ENCODE data around the gene COL6A1.
"Not testable (repeated sequence)": the region's sequence is repeated elsewhere in the genome, so short reads cannot be mapped to it uniquely, and the experiment has no call there.

Gene COL6A1

GRCh38 chr21:46003575-46004007 lies 22.0 kb downstream of the COL6A1 start:
- Histone ChIP-seq H3K27me3 (ENCODE audit: insufficient read depth, insufficient read length) (no peaks in the 10 kb centered on the region), H3K4me1 (ENCODE audit: insufficient read depth, insufficient read length) (peaks cover 3% of the 10 kb centered on the region), H3K36me3 (ENCODE audit: insufficient read depth, insufficient read length, low read length) (peaks cover 58% of the 10 kb centered on the region), H3K9ac (ENCODE audit: insufficient read length, low read depth) (no peak overlapping the region), H3K9me3 (ENCODE audit: insufficient read depth, low read length) (no peaks in the 10 kb centered on the region), H3K4me3 (ENCODE audit: insufficient read length, low read depth) (no peak overlapping the region)
- TF ChIP-seq SUZ12 (IDR thresholded peaks at IDR 0.05; ENCODE audit: extremely low read depth, insufficient read depth, insufficient read length) (no peak), ZNF274 (IDR thresholded peaks at IDR 0.05; ENCODE audit: low read depth, low read length) (no peak), YY1 (IDR thresholded peaks at IDR 0.05; ENCODE audit: insufficient read depth, insufficient read length) (no peak)
- no peak for DNase-seq (ENCODE audit: low read depth, low spot score)

GRCh38 chr21:46004168-46004861 lies 22.7 kb downstream of the COL6A1 start:
- Histone ChIP-seq H3K27me3 (ENCODE audit: insufficient read depth, insufficient read length) (no peaks in the 10 kb centered on the region), H3K9me3 (ENCODE audit: insufficient read depth, low read length) (no peaks in the 10 kb centered on the region), H3K4me3 (ENCODE audit: insufficient read length, low read depth) (no peak overlapping the region), H3K4me1 (ENCODE audit: insufficient read depth, insufficient read length) (peaks cover 3% of the 10 kb centered on the region), H3K36me3 (ENCODE audit: insufficient read depth, insufficient read length, low read length) (peaks cover 51% of the 10 kb centered on the region), H3K9ac (ENCODE audit: insufficient read length, low read depth) (peak overlapping the region; percentile 10)
- no peak for DNase-seq (ENCODE audit: low read depth, low spot score)
- TF ChIP-seq YY1 (IDR thresholded peaks at IDR 0.05; ENCODE audit: insufficient read depth, insufficient read length) (no peak), SUZ12 (IDR thresholded peaks at IDR 0.05; ENCODE audit: extremely low read depth, insufficient read depth, insufficient read length) (no peak), ZNF274 (IDR thresholded peaks at IDR 0.05; ENCODE audit: low read depth, low read length) (no peak)

- no peaks in the 10 kb centered on the region for H3K9me3 ChIP-seq (ENCODE audit: insufficient read depth, low read length)
- H3K4me1 ChIP-seq (ENCODE audit: insufficient read depth, insufficient read length) = peaks cover 3% of the 10 kb centered on the region
- H3K9ac ChIP-seq (ENCODE audit: insufficient read length, low read depth) = no peak overlapping the region
- no peak for DNase-seq (ENCODE audit: low read depth, low spot score)
- H3K36me3 ChIP-seq (ENCODE audit: insufficient read depth, insufficient read length, low read length) = peaks cover 44% of the 10 kb centered on the region
- TF ChIP-seq YY1 (IDR thresholded peaks at IDR 0.05; ENCODE audit: insufficient read depth, insufficient read length) = no peak
- no peak overlapping the region for H3K4me3 ChIP-seq (ENCODE audit: insufficient read length, low read depth)
- no peaks in the 10 kb centered on the region for H3K27me3 ChIP-seq (ENCODE audit: insufficient read depth, insufficient read length)
Observed at GRCh38 chr21:46005081-46005480, 23.5 kb downstream of the COL6A1 start.

GRCh38 chr21:46005481-46005881 lies 23.9 kb downstream of the COL6A1 start:
- no peak for DNase-seq (ENCODE audit: low read depth, low spot score)
- Histone ChIP-seq H3K4me3 (ENCODE audit: insufficient read length, low read depth) (no peak overlapping the region), H3K27me3 (ENCODE audit: insufficient read depth, insufficient read length) (no peaks in the 10 kb centered on the region), H3K4me1 (ENCODE audit: insufficient read depth, insufficient read length) (peaks cover 3% of the 10 kb centered on the region), H3K9ac (ENCODE audit: insufficient read length, low read depth) (no peak overlapping the region), H3K9me3 (ENCODE audit: insufficient read depth, low read length) (no peaks in the 10 kb centered on the region), H3K36me3 (ENCODE audit: insufficient read depth, insufficient read length, low read length) (peaks cover 41% of the 10 kb centered on the region)
- no peak for TF ChIP-seq YY1 (IDR thresholded peaks at IDR 0.05; ENCODE audit: insufficient read depth, insufficient read length)
- no peak for TF ChIP-seq ZNF274 (IDR thresholded peaks at IDR 0.05; ENCODE audit: low read depth, low read length)
- no peak for TF ChIP-seq SUZ12 (IDR thresholded peaks at IDR 0.05; ENCODE audit: extremely low read depth, insufficient read depth, insufficient read length)

- H3K9ac ChIP-seq (ENCODE audit: insufficient read length, low read depth); DNase-seq (ENCODE audit: low read depth, low spot score); H3K4me3 ChIP-seq (ENCODE audit: insufficient read length, low read depth); H3K4me1 ChIP-seq (ENCODE audit: insufficient read depth, insufficient read length); H3K9me3 ChIP-seq (ENCODE audit: insufficient read depth, low read length); H3K27me3 ChIP-seq (ENCODE audit: insufficient read depth, insufficient read length): not testable (repeated sequence)
- H3K36me3 ChIP-seq (ENCODE audit: insufficient read depth, insufficient read length, low read length) = peaks cover 40% of the 10 kb centered on the region
Observed at GRCh38 chr21:46005894-46006546, 24.4 kb downstream of the COL6A1 start.

GRCh38 chr21:46006547-46007491 lies 25.2 kb downstream of the COL6A1 start:
- Histone ChIP-seq H3K36me3 (ENCODE audit: insufficient read depth, insufficient read length, low read length) (peaks cover 32% of the 10 kb centered on the region), H3K4me1 (ENCODE audit: insufficient read depth, insufficient read length) (peaks cover 6% of the 10 kb centered on the region), H3K27me3 (ENCODE audit: insufficient read depth, insufficient read length) (no peaks in the 10 kb centered on the region), H3K4me3 (ENCODE audit: insufficient read length, low read depth) (no peak overlapping the region), H3K9ac (ENCODE audit: insufficient read length, low read depth) (no peak overlapping the region), H3K9me3 (ENCODE audit: insufficient read depth, low read length) (no peaks in the 10 kb centered on the region)
- TF ChIP-seq YY1 (IDR thresholded peaks at IDR 0.05; ENCODE audit: insufficient read depth, insufficient read length) (no peak), ZNF274 (IDR thresholded peaks at IDR 0.05; ENCODE audit: low read depth, low read length) (no peak), SUZ12 (IDR thresholded peaks at IDR 0.05; ENCODE audit: extremely low read depth, insufficient read depth, insufficient read length) (no peak)
- no peak for DNase-seq (ENCODE audit: low read depth, low spot score)

GRCh38 chr21:46007492-46007868 lies 25.9 kb downstream of the COL6A1 start:
- TF ChIP-seq YY1 (IDR thresholded peaks at IDR 0.05; ENCODE audit: insufficient read depth, insufficient read length) (no peak), SUZ12 (IDR thresholded peaks at IDR 0.05; ENCODE audit: extremely low read depth, insufficient read depth, insufficient read length) (no peak), ZNF274 (IDR thresholded peaks at IDR 0.05; ENCODE audit: low read depth, low read length) (no peak)
- H3K9me3 ChIP-seq (ENCODE audit: insufficient read depth, low read length) = no peaks in the 10 kb centered on the region
- DNase-seq (ENCODE audit: low read depth, low spot score) = no peak
- no peak overlapping the region for H3K4me3 ChIP-seq (ENCODE audit: insufficient read length, low read depth)
- peaks cover 6% of the 10 kb centered on the region for H3K4me1 ChIP-seq (ENCODE audit: insufficient read depth, insufficient read length)
- H3K36me3 ChIP-seq (ENCODE audit: insufficient read depth, insufficient read length, low read length) = peaks cover 26% of the 10 kb centered on the region
- no peaks in the 10 kb centered on the region for H3K27me3 ChIP-seq (ENCODE audit: insufficient read depth, insufficient read length)
- no peak overlapping the region for H3K9ac ChIP-seq (ENCODE audit: insufficient read length, low read depth)
